Neuron (in vitro differentiated cells): Measurements from ENCODE around the gene AP2A2.

Experiments
- H2AFZ ChIP-seq: one replicate; pipeline ENCODE4 v1.6.1; 2013; ENCODE audit warnings: low read depth, mild to moderate bottlenecking, inconsistent platforms, low read length, moderate library complexity
- H3K27me3 ChIP-seq: one replicate; pipeline ENCODE4 v1.6.1; 2013; ENCODE audit warnings: low read length; ENCODE audit not compliant: insufficient read depth
- H3K36me3 ChIP-seq: one replicate; pipeline ENCODE4 v1.6.1; 2013; ENCODE audit warnings: low read length; ENCODE audit not compliant: insufficient read depth
- H3K4me1 ChIP-seq: one replicate; pipeline ENCODE4 v1.6.1; 2013; ENCODE audit warnings: low read length; ENCODE audit not compliant: insufficient read depth
- H3K4me3 ChIP-seq: 2 replicates; pipeline ENCODE4 v1.5.1; 2013; ENCODE audit warnings: mild to moderate bottlenecking, low read length, moderate library complexity
- H3K9me3 ChIP-seq: one replicate; pipeline ENCODE4 v1.6.1; 2013; ENCODE audit warnings: low read length

Gene AP2A2

GRCh38 chr11:1041936-1042608 is 116.4 kb downstream of the AP2A2 start:
- Histone ChIP-seq H3K27me3 (peaks cover 8% of the 10 kb centered on the region), H2AFZ (no peak overlapping the region), H3K36me3 (no peaks in the 10 kb centered on the region), H3K4me3 (no peak overlapping the region), H3K9me3 (no peaks in the 10 kb centered on the region), H3K4me1 (no peaks in the 10 kb centered on the region)

GRCh38 chr11:1042626-1043562 is 117.2 kb downstream of the AP2A2 start:
- no peaks in the 10 kb centered on the region for H3K4me1 ChIP-seq
- no peaks in the 10 kb centered on the region for H3K9me3 ChIP-seq
- H2AFZ ChIP-seq: no peak overlapping the region
- H3K36me3 ChIP-seq: no peaks in the 10 kb centered on the region
- no peak overlapping the region for H3K4me3 ChIP-seq
- peaks cover 4% of the 10 kb centered on the region for H3K27me3 ChIP-seq

GRCh38 chr11:1043563-1044096 is 118.0 kb downstream of the AP2A2 start:
- Histone ChIP-seq H3K36me3 (no peaks in the 10 kb centered on the region), H3K27me3 (peaks cover 6% of the 10 kb centered on the region), H3K4me3 (no peak overlapping the region), H2AFZ (no peak overlapping the region), H3K4me1 (no peaks in the 10 kb centered on the region), H3K9me3 (peaks cover 2% of the 10 kb centered on the region)

- Histone ChIP-seq H2AFZ (no peak overlapping the region), H3K4me3 (no peak overlapping the region), H3K4me1 (no peaks in the 10 kb centered on the region), H3K9me3 (peaks cover 2% of the 10 kb centered on the region), H3K36me3 (no peaks in the 10 kb centered on the region), H3K27me3 (peaks cover 6% of the 10 kb centered on the region)
Observed at GRCh38 chr11:1044160-1044559, 118.5 kb downstream of the AP2A2 start.

GRCh38 chr11:1047595-1048156 is 122.0 kb downstream of the AP2A2 start:
- no peaks in the 10 kb centered on the region for H3K36me3 ChIP-seq
- H3K27me3 ChIP-seq: peaks cover 6% of the 10 kb centered on the region
- peaks cover 2% of the 10 kb centered on the region for H3K9me3 ChIP-seq
- no peak overlapping the region for H2AFZ ChIP-seq
- H3K4me3 ChIP-seq: no peak overlapping the region
- H3K4me1 ChIP-seq: no peaks in the 10 kb centered on the region

GRCh38 chr11:1048375-1049070 is 122.9 kb downstream of the AP2A2 start:
- Histone ChIP-seq H3K9me3 (peaks cover 2% of the 10 kb centered on the region), H3K4me1 (no peaks in the 10 kb centered on the region), H2AFZ (no peak overlapping the region), H3K36me3 (no peaks in the 10 kb centered on the region), H3K4me3 (no peak overlapping the region), H3K27me3 (peaks cover 5% of the 10 kb centered on the region)

GRCh38 chr11:1049071-1049405 is 123.4 kb downstream of the AP2A2 start:
- Histone ChIP-seq H3K4me1 (no peaks in the 10 kb centered on the region), H2AFZ (no peak overlapping the region), H3K36me3 (no peaks in the 10 kb centered on the region), H3K9me3 (peaks cover 2% of the 10 kb centered on the region), H3K4me3 (no peak overlapping the region), H3K27me3 (peaks cover 2% of the 10 kb centered on the region)

GRCh38 chr11:1049431-1049891 is 123.8 kb downstream of the AP2A2 start:
- Histone ChIP-seq H3K4me1 (no peaks in the 10 kb centered on the region), H3K36me3 (no peaks in the 10 kb centered on the region), H3K4me3 (no peak overlapping the region), H3K9me3 (peaks cover 2% of the 10 kb centered on the region), H2AFZ (no peak overlapping the region), H3K27me3 (peaks cover 2% of the 10 kb centered on the region)

- peaks cover 2% of the 10 kb centered on the region for H3K27me3 ChIP-seq
- no peaks in the 10 kb centered on the region for H3K36me3 ChIP-seq
- H3K9me3 ChIP-seq: peaks cover 2% of the 10 kb centered on the region
- no peak overlapping the region for H2AFZ ChIP-seq
- H3K4me1 ChIP-seq: no peaks in the 10 kb centered on the region
- no peak overlapping the region for H3K4me3 ChIP-seq
Observed at GRCh38 chr11:1049911-1050580, 124.4 kb downstream of the AP2A2 start.

- H3K9me3 ChIP-seq: peaks cover 2% of the 10 kb centered on the region
- H3K36me3 ChIP-seq: no peaks in the 10 kb centered on the region
- H3K4me1 ChIP-seq: no peaks in the 10 kb centered on the region
- no peak overlapping the region for H3K4me3 ChIP-seq
- H3K27me3 ChIP-seq: peaks cover 2% of the 10 kb centered on the region
- no peak overlapping the region for H2AFZ ChIP-seq
Observed at GRCh38 chr11:1050581-1051355, 125.1 kb downstream of the AP2A2 start.

- Histone ChIP-seq H3K27me3 (peaks cover 2% of the 10 kb centered on the region), H3K4me3 (no peak overlapping the region), H3K36me3 (no peaks in the 10 kb centered on the region), H3K9me3 (peaks cover 2% of the 10 kb centered on the region), H3K4me1 (no peaks in the 10 kb centered on the region), H2AFZ (no peak overlapping the region)
Observed at GRCh38 chr11:1051356-1052132, 125.9 kb downstream of the AP2A2 start.
